ENCODE measurements around the gene CACNA1B. TPM values are rescaled to one million over a fixed set of nuclear protein-coding genes. Genes with fewer than 3 reads are reported as not detected.

Gene CACNA1B
- polyA plus RNA-seq, 1 of the 3 experiments (the other 2 are of a cell fraction), result 0.03 TPM

DNA sequence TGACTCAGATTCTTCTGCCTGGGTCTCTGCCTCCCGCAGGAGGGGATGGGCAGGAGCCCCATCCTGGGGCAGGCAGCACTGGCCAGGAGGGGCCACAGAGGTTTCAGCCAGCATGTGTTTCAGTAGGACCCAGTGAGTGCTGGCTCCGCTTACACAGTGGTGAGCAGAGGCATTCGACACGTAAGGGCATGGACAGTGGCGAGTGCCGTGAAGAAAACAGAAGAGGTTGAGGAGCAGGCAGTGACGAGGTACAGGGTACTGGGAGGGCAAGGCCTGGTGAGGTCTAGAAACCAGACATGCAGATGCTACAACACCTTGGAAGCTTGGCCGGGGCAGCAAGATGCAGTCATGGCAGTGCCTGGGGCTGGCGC is 41.5 kb downstream of the CACNA1B start (continued):
- TF ChIP-seq RAD21 (IDR thresholded peaks at IDR 0.05; ENCODE audit: low read length), result no peak

DNA sequence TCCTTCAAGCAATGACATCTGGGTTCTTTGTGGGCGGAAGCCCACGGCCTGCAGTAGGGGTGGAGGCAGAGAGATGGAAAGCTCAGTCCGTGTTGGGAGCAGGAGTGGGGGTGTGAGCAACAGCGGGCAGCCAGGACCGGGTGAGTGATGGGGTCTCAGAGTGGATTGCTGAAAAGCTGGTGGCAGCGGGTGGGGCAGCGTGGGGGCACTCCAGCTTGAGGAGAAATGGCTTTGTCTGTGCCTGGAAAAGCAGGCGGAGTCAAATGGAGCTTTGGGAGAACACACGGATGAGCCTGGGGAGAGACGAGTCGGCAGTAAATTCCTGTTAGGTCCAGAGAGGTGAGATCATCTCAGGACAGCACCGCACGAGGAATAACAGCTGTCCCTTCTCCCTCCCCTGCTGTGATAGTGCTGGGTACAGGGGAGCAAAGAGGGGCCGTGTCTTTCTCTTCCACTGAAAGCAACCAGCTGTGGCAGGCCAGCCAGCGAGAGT is 42.1 kb downstream of the CACNA1B start:
- no peaks in the 10 kb centered on the region for H3K27me3 ChIP-seq (ENCODE audit: insufficient read depth)
- no peaks in the 10 kb centered on the region for H3K9me3 ChIP-seq
- WGBS (ENCODE audit: low lambda C conversion rate), result 61% methylated on average over 14 of the region's 15 CpGs
- H3K4me3 ChIP-seq (ENCODE audit: low read depth in 2 of 2, low read length in 1 of 2), result no peak overlapping the region
- H3K36me3 ChIP-seq (replicated peaks in 1 of 2; ENCODE audit: control insufficient read depth in 1 of 2, insufficient read depth in 2 of 2, low read length in 1 of 2), result no peaks in the 10 kb centered on the region
- no peak overlapping the region for H3K27ac ChIP-seq (ENCODE audit: low read depth in 2 of 2, low read length in 1 of 2)
- H2AFZ ChIP-seq (ENCODE audit: low read depth), result no peak overlapping the region
- H3K4me2 ChIP-seq, result no peak overlapping the region
- ChIA-PET CTCF (no interaction called here), POLR2A (no interaction called here)
- DNase-seq, result no peak
- no peaks in the 10 kb centered on the region for H3K9me2 ChIP-seq
- TF ChIP-seq TAF1 (IDR thresholded peaks at IDR 0.05; ENCODE audit: borderline replicate concordance, low read depth, low read length), result no peak
- TF ChIP-seq EZH2phosphoT487 (IDR thresholded peaks at IDR 0.05; ENCODE audit: borderline replicate concordance, low read depth), result no peak
- no peak for TF ChIP-seq JUND (IDR thresholded peaks at IDR 0.05)
- no peak for TF ChIP-seq FOSL2 (IDR thresholded peaks at IDR 0.05; ENCODE audit: borderline replicate concordance, low read depth)
- TF ChIP-seq, protein P1, sequence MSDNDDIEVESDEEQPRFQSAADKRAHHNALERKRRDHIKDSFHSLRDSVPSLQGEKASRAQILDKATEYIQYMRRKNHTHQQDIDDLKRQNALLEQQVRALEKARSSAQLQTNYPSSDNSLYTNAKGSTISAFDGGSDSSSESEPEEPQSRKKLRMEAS (IDR thresholded peaks at IDR 0.05; ENCODE audit: low read depth), result no peak
- no peak for TF ChIP-seq TEAD4 (IDR thresholded peaks at IDR 0.05; ENCODE audit: borderline replicate concordance, insufficient read depth)
- no peak for TF ChIP-seq NRF1 (IDR thresholded peaks at IDR 0.05; ENCODE audit: low read depth, low read length)
- TF ChIP-seq, protein P2, sequence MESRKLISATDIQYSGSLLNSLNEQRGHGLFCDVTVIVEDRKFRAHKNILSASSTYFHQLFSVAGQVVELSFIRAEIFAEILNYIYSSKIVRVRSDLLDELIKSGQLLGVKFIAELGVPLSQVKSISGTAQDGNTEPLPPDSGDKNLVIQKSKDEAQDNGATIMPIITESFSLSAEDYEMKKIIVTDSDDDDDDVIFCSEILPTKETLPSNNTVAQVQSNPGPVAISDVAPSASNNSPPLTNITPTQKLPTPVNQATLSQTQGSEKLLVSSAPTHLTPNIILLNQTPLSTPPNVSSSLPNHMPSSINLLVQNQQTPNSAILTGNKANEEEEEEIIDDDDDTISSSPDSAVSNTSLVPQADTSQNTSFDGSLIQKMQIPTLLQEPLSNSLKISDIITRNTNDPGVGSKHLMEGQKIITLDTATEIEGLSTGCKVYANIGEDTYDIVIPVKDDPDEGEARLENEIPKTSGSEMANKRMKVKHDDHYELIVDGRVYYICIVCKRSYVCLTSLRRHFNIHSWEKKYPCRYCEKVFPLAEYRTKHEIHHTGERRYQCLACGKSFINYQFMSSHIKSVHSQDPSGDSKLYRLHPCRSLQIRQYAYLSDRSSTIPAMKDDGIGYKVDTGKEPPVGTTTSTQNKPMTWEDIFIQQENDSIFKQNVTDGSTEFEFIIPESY (IDR thresholded peaks at IDR 0.05; ENCODE audit: borderline replicate concordance, low read depth), result no peak
- no peak for TF ChIP-seq EP300 (IDR thresholded peaks at IDR 0.05; ENCODE audit: borderline replicate concordance in 1 of 2, low read depth in 1 of 2, low read length in 1 of 2)
- TF ChIP-seq, protein P3, sequence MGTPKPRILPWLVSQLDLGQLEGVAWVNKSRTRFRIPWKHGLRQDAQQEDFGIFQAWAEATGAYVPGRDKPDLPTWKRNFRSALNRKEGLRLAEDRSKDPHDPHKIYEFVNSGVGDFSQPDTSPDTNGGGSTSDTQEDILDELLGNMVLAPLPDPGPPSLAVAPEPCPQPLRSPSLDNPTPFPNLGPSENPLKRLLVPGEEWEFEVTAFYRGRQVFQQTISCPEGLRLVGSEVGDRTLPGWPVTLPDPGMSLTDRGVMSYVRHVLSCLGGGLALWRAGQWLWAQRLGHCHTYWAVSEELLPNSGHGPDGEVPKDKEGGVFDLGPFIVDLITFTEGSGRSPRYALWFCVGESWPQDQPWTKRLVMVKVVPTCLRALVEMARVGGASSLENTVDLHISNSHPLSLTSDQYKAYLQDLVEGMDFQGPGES (IDR thresholded peaks at IDR 0.05; ENCODE audit: low read depth, low read length), result no peak
- no peak for TF ChIP-seq MEF2A (IDR thresholded peaks at IDR 0.05; ENCODE audit: borderline replicate concordance, low read depth)
- no peak for TF ChIP-seq TCF12 (IDR thresholded peaks at IDR 0.05)
- no peak for TF ChIP-seq RCOR1 (IDR thresholded peaks at IDR 0.05; ENCODE audit: low read length)
- TF ChIP-seq POLR2AphosphoS5 (IDR thresholded peaks at IDR 0.05; ENCODE audit: low read depth, low read length), result no peak
- no peaks in the 10 kb centered on the region for H3K79me2 ChIP-seq (ENCODE audit: insufficient read depth)
- H3F3A ChIP-seq (replicated peaks; ENCODE audit: insufficient read depth), result no peaks in the 10 kb centered on the region
- H3K4me1 ChIP-seq (ENCODE audit: control insufficient read depth in 1 of 2, insufficient read depth in 2 of 2, low read depth in 1 of 2, low read length in 1 of 2), result no peaks in the 10 kb centered on the region
- H3K9ac ChIP-seq, result no peak overlapping the region
- H4K20me1 ChIP-seq (ENCODE audit: insufficient read depth), result no peaks in the 10 kb centered on the region

All from SK-N-SH (cell line).